GM23338 (cell line): ENCODE data around the gene FECH. TPM values are rescaled to one million over a fixed set of nuclear protein-coding genes. Genes with fewer than 3 reads are reported as not detected.

ENCODE experiments used
- ETS1 ChIP-seq: IDR thresholded peaks from 2 replicates; pipeline ENCODE4 v1.6.1; 2016; ENCODE audit warnings: antibody characterized with exemption
- EZH2 ChIP-seq: fragments of 200-600 bp; sonication (generic); IDR thresholded peaks from one replicate; pipeline ENCODE4 v1.8.0; 2017; ENCODE audit warnings: antibody characterized with exemption, mild to moderate bottlenecking, low read depth; ENCODE audit not compliant: unreplicated experiment
- REST ChIP-seq: IDR thresholded peaks from one replicate; pipeline ENCODE4 v1.6.1; 2018; ENCODE audit warnings: antibody characterized with exemption; ENCODE audit not compliant: unreplicated experiment
- ZNF462 ChIP-seq: fragments of 250-450 bp; sonication (Bioruptor Pico); IDR thresholded peaks from 2 replicates; pipeline ENCODE4 v1.5.0; 2020; ENCODE audit warnings: mild to moderate bottlenecking, moderate library complexity
- polyA plus RNA-seq: library from polyadenylated mRNA; unstranded; fragments of >200 nt; fragmentation: Nextera tagmentation; extraction: Ambion mirVana; gene quantifications from 2 replicates; pipeline ENCODE4 v1.2.1, GENCODE V29; 2016
- total RNA-seq: library from RNA; depleted of rRNA; stranded (reverse); fragments of >200 nt; shearing (Covaris generic); gene quantifications from 2 replicates; pipeline ENCODE4 v1.2.3, GENCODE V29; 2014

FECH gene
- total and polyA plus RNA-seq, 2 experiments from 2014 or later: 5.8 to 35.5 TPM

- no peak for TF ChIP-seq ZNF462 (CRISPR knock-in tag)
- no peak for TF ChIP-seq ETS1
- no peak for TF ChIP-seq REST
- no peak for TF ChIP-seq EZH2
Measured at GRCh38 chr18:57629422-57629821, 42.9 kb upstream of the FECH start (continued).
